HCT116 (cell line): ENCODE results near the gene SOX6. TPM values are rescaled to one million over a fixed set of nuclear protein-coding genes. Genes with fewer than 3 reads are reported as not detected.

ENCODE experiments used
- ATAC-seq: fragments of 200-7000 bp; cut with Tn5 transposase; 2 replicates; pipeline ENCODE4 v1.9.1; 2020; ENCODE audit warnings: mild to moderate bottlenecking, moderate library complexity
- BruUV-seq: library from RNA; stranded (reverse); fragments of 400-500 nt; replicated peaks from 2 replicates; lab custom pipeline; 2021; lab: Mats Ljungman, UMichigan
- CTCF ChIA-PET: fragments of 300-600 bp; sonication (Branson Sonifier 250); formaldehyde crosslinking; loops from one replicate; lab custom pipeline; 2021; ENCODE audit warnings: antibody characterized with exemption; lab: Charles Lee
- POLR2A ChIA-PET: fragments of 300-600, 350-600 bp; sonication (Branson Sonifier 250); formaldehyde crosslinking; loops from one replicate; lab custom pipeline; 2021; ENCODE audit warnings: antibody characterized with exemption; lab: Charles Lee
- RAD21 ChIA-PET, 2 experiments: fragments of 300-600 bp; sonication (Branson Sonifier 250); formaldehyde crosslinking; loops; one replicate each; lab custom pipeline; 2023; ENCODE audit warnings: low total read pairs in 2 of 2; ENCODE audit not compliant: uncharacterized antibody in 2 of 2, unreplicated experiment in 2 of 2, low non-redundant PET in 1 of 2; lab: Charles Lee
- DNase-seq: peaks from one replicate; pipeline ENCODE4 v3.0.0-alpha.2; 2010; ENCODE audit warnings: low read depth, low spot score
- H2AFZ ChIP-seq: fragments of 200-600 bp; shearing (Covaris generic), sonication (generic); 2 replicates; pipeline ENCODE4 v1.6.1; 2017; ENCODE audit warnings: low read depth, mixed run types, mixed read lengths, antibody characterized with exemption, low read length; ENCODE audit not compliant: poor library complexity, severe bottlenecking
- H3K27ac ChIP-seq: 2 replicates; pipeline ENCODE4 v1.5.1; 2012; ENCODE audit warnings: low read depth, low read length
- H3K27me3 ChIP-seq: fragments of 200-600 bp; sonication (generic); 2 replicates; pipeline ENCODE4 v1.6.1; 2016; ENCODE audit warnings: mixed run types, low read length, mixed read lengths; ENCODE audit not compliant: insufficient read depth
- H3K36me3 ChIP-seq, 2 experiments: fragments of 200-500 bp in 1 of 2; fragments of 200-600 bp in 1 of 2; sonication (Bioruptor generic) in 1 of 2; sonication (generic) in 1 of 2; 2 replicates each; pipeline versions ENCODE4 v1.5.1 to v1.6.1; 2014 to 2016; ENCODE audit warnings: low read length in 2 of 2, inconsistent platforms in 1 of 2, mixed read lengths in 1 of 2, mixed run types in 1 of 2; ENCODE audit not compliant: insufficient read depth in 2 of 2, control insufficient read depth in 1 of 2
- H3K4me1 ChIP-seq, 2 experiments: fragments of 200-600 bp in 1 of 2; sonication (generic) in 1 of 2; 2 replicates each; pipeline versions ENCODE4 v1.5.1 to v1.6.1; 2012 to 2017; ENCODE audit warnings: low read length in 2 of 2, inconsistent platforms in 1 of 2, mild to moderate bottlenecking in 1 of 2, mixed read lengths in 1 of 2, mixed run types in 1 of 2, moderate library complexity in 1 of 2; ENCODE audit not compliant: insufficient read depth in 2 of 2, control insufficient read depth in 1 of 2
- H3K4me2 ChIP-seq: fragments of 200-600 bp; sonication (generic); 2 replicates; pipeline ENCODE4 v1.6.1; 2017; ENCODE audit warnings: mixed run types, low read length, mixed read lengths
- H3K4me3 ChIP-seq, 2 experiments: fragments of 200-600 bp in 1 of 2; sonication (generic) in 1 of 2; replicated peaks in 1 of 2; 2 replicates each; pipeline ENCODE4 v1.5.1; 2011 to 2016; ENCODE audit warnings: low read length in 2 of 2, control low read depth in 1 of 2, low read depth in 1 of 2, mild to moderate bottlenecking in 1 of 2, mixed read lengths in 1 of 2, mixed run types in 1 of 2
- H3K79me2 ChIP-seq: fragments of 200-600 bp; sonication (generic); 2 replicates; pipeline ENCODE4 v1.6.1; 2017; ENCODE audit warnings: mild to moderate bottlenecking, mixed run types, low read length, moderate library complexity, mixed read lengths; ENCODE audit not compliant: insufficient read depth
- H3K9ac ChIP-seq: fragments of 200-600 bp; sonication (generic); 2 replicates; pipeline ENCODE4 v1.6.1; 2016; ENCODE audit warnings: low read length, mixed read lengths
- H3K9me2 ChIP-seq: fragments of 200-600 bp; sonication (generic), shearing (Covaris generic); 2 replicates; pipeline ENCODE4 v1.6.1; 2017; ENCODE audit warnings: mixed run types, mild to moderate bottlenecking, moderate library complexity; ENCODE audit not compliant: insufficient read depth
- H3K9me3 ChIP-seq, 2 experiments: fragments of 200-500 bp in 1 of 2; fragments of 200-600 bp in 1 of 2; sonication (Bioruptor generic) in 1 of 2; sonication (generic) in 1 of 2; 2 replicates each; pipeline ENCODE4 v1.6.1; 2014 to 2017; ENCODE audit warnings: low read length in 2 of 2, mixed read lengths in 2 of 2, inconsistent platforms in 1 of 2, low read depth in 1 of 2, mild to moderate bottlenecking in 1 of 2, mixed run types in 1 of 2, moderate library complexity in 1 of 2; ENCODE audit not compliant: control insufficient read depth in 1 of 2, insufficient read depth in 1 of 2
- H4K20me1 ChIP-seq: fragments of 200-600 bp; sonication (generic), shearing (Covaris generic); 2 replicates; pipeline ENCODE4 v1.6.1; 2017; ENCODE audit warnings: mixed run types, mild to moderate bottlenecking, moderate library complexity; ENCODE audit not compliant: insufficient read depth
- EGR1 ChIP-seq: IDR thresholded peaks from 2 replicates; pipeline ENCODE4 v1.6.1; 2012; ENCODE audit warnings: low read depth
- EZH2phosphoT487 ChIP-seq: fragments of 200-600 bp; IDR thresholded peaks from 2 replicates; pipeline ENCODE4 v1.6.1; 2018; ENCODE audit warnings: antibody characterized with exemption, borderline replicate concordance
- POLR2A ChIP-seq: IDR thresholded peaks from 2 replicates; pipeline ENCODE4 v1.7.0; 2011; ENCODE audit warnings: borderline replicate concordance; ENCODE audit not compliant: insufficient read depth, insufficient read length; ENCODE audit errors: extremely low read depth
- POLR2AphosphoS5 ChIP-seq: IDR thresholded peaks from 2 replicates; pipeline ENCODE4 v1.6.1; 2011; ENCODE audit warnings: mild to moderate bottlenecking, low read depth, low read length, moderate library complexity
- SIN3A ChIP-seq: IDR thresholded peaks from 2 replicates; pipeline ENCODE4 v1.6.1; 2012; ENCODE audit warnings: low read depth
- SP1 ChIP-seq: IDR thresholded peaks from 2 replicates; pipeline ENCODE4 v1.6.1; 2012; ENCODE audit warnings: low read depth
- ZFX ChIP-seq: fragments of 450-650 bp; IDR thresholded peaks from 2 replicates; pipeline ENCODE4 v1.6.1; 2017
- intact Hi-C: fragments of 100-400 bp; cut with micrococcal nuclease; formaldehyde crosslinking; loops from 2 replicates; pipeline ENCODE4 v1.10.0; 2022
- total RNA-seq: library from RNA; stranded (reverse); gene quantifications from one replicate; pipeline ENCODE4 v1.2.1, GENCODE V29; 2021; ENCODE audit not compliant: unreplicated experiment
- TF ChIP-seq, protein P1 (sequence below): IDR thresholded peaks from 2 replicates; pipeline ENCODE4 v1.6.1; 2012; ENCODE audit warnings: low read depth

The SOX6 gene
- total RNA-seq, 1 experiment from 2014 or later = 0.81 TPM

DNA sequence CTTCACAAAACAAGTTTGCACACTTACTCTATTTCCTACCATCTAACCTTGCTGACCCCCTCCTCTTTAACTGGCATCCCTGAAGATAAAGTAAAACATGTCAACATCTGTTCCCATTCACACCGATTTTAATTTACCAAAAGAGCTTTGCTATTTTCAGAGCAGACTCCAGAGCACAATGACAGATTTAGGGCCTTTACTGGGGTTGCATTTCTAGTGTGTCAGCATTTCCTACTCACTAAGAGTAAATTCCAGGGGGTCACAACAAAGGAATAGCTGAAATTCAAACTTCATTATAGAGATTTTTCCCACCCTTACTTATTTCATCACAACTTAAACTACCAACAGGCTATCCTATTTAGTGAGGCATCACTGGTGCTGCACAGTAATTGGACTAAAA lies 60.8 kb downstream of the SOX6 start:
- Histone ChIP-seq H2AFZ (no peak overlapping the region), H3K27me3 (peaks cover 41% of the 10 kb centered on the region), H3K27ac (no peak overlapping the region), H3K9ac (no peak overlapping the region), H3K4me2 (no peak overlapping the region), H3K9me2 (no peaks in the 10 kb centered on the region), H4K20me1 (peaks cover 4% of the 10 kb centered on the region; the same call in 1 of the 2 replicates), H3K36me3 (no peaks in the 10 kb centered on the region), H3K79me2 (no peaks in the 10 kb centered on the region), H3K9me3 (no peaks in the 10 kb centered on the region), H3K4me3 (no peak overlapping the region), H3K4me1 (no peaks in the 10 kb centered on the region)
- ATAC-seq (no peak), DNase-seq (no peak)
- RAD21 ChIA-PET = no interaction called here
- TF ChIP-seq EGR1 (no peak), POLR2A (no peak), SP1 (no peak), ZFX (no peak), POLR2AphosphoS5 (no peak), SIN3A (no peak), EZH2phosphoT487 (no peak)
- TF ChIP-seq, protein P1, sequence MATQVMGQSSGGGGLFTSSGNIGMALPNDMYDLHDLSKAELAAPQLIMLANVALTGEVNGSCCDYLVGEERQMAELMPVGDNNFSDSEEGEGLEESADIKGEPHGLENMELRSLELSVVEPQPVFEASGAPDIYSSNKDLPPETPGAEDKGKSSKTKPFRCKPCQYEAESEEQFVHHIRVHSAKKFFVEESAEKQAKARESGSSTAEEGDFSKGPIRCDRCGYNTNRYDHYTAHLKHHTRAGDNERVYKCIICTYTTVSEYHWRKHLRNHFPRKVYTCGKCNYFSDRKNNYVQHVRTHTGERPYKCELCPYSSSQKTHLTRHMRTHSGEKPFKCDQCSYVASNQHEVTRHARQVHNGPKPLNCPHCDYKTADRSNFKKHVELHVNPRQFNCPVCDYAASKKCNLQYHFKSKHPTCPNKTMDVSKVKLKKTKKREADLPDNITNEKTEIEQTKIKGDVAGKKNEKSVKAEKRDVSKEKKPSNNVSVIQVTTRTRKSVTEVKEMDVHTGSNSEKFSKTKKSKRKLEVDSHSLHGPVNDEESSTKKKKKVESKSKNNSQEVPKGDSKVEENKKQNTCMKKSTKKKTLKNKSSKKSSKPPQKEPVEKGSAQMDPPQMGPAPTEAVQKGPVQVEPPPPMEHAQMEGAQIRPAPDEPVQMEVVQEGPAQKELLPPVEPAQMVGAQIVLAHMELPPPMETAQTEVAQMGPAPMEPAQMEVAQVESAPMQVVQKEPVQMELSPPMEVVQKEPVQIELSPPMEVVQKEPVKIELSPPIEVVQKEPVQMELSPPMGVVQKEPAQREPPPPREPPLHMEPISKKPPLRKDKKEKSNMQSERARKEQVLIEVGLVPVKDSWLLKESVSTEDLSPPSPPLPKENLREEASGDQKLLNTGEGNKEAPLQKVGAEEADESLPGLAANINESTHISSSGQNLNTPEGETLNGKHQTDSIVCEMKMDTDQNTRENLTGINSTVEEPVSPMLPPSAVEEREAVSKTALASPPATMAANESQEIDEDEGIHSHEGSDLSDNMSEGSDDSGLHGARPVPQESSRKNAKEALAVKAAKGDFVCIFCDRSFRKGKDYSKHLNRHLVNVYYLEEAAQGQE = no peak
- no TSS peak for BruUV-seq
- CTCF ChIA-PET = no interaction called here
- intact Hi-C loops = no loop called here
- POLR2A ChIA-PET = no interaction called here
